Measurements from ENCODE around the gene PRDM11. TPM values are rescaled to one million over a fixed set of nuclear protein-coding genes. Genes with fewer than 3 reads are reported as not detected.

The PRDM11 gene
- total and polyA plus RNA-seq, 2 of the 8 experiments (the other 6 are each of a cell fraction or from before 2014, with no cell fraction given): 3.6 to 11.7 TPM

GRCh38 chr11:45145083-45145378 lies 1.4 kb upstream of the PRDM11 start (continued):
- TF ChIP-seq, protein P1, sequence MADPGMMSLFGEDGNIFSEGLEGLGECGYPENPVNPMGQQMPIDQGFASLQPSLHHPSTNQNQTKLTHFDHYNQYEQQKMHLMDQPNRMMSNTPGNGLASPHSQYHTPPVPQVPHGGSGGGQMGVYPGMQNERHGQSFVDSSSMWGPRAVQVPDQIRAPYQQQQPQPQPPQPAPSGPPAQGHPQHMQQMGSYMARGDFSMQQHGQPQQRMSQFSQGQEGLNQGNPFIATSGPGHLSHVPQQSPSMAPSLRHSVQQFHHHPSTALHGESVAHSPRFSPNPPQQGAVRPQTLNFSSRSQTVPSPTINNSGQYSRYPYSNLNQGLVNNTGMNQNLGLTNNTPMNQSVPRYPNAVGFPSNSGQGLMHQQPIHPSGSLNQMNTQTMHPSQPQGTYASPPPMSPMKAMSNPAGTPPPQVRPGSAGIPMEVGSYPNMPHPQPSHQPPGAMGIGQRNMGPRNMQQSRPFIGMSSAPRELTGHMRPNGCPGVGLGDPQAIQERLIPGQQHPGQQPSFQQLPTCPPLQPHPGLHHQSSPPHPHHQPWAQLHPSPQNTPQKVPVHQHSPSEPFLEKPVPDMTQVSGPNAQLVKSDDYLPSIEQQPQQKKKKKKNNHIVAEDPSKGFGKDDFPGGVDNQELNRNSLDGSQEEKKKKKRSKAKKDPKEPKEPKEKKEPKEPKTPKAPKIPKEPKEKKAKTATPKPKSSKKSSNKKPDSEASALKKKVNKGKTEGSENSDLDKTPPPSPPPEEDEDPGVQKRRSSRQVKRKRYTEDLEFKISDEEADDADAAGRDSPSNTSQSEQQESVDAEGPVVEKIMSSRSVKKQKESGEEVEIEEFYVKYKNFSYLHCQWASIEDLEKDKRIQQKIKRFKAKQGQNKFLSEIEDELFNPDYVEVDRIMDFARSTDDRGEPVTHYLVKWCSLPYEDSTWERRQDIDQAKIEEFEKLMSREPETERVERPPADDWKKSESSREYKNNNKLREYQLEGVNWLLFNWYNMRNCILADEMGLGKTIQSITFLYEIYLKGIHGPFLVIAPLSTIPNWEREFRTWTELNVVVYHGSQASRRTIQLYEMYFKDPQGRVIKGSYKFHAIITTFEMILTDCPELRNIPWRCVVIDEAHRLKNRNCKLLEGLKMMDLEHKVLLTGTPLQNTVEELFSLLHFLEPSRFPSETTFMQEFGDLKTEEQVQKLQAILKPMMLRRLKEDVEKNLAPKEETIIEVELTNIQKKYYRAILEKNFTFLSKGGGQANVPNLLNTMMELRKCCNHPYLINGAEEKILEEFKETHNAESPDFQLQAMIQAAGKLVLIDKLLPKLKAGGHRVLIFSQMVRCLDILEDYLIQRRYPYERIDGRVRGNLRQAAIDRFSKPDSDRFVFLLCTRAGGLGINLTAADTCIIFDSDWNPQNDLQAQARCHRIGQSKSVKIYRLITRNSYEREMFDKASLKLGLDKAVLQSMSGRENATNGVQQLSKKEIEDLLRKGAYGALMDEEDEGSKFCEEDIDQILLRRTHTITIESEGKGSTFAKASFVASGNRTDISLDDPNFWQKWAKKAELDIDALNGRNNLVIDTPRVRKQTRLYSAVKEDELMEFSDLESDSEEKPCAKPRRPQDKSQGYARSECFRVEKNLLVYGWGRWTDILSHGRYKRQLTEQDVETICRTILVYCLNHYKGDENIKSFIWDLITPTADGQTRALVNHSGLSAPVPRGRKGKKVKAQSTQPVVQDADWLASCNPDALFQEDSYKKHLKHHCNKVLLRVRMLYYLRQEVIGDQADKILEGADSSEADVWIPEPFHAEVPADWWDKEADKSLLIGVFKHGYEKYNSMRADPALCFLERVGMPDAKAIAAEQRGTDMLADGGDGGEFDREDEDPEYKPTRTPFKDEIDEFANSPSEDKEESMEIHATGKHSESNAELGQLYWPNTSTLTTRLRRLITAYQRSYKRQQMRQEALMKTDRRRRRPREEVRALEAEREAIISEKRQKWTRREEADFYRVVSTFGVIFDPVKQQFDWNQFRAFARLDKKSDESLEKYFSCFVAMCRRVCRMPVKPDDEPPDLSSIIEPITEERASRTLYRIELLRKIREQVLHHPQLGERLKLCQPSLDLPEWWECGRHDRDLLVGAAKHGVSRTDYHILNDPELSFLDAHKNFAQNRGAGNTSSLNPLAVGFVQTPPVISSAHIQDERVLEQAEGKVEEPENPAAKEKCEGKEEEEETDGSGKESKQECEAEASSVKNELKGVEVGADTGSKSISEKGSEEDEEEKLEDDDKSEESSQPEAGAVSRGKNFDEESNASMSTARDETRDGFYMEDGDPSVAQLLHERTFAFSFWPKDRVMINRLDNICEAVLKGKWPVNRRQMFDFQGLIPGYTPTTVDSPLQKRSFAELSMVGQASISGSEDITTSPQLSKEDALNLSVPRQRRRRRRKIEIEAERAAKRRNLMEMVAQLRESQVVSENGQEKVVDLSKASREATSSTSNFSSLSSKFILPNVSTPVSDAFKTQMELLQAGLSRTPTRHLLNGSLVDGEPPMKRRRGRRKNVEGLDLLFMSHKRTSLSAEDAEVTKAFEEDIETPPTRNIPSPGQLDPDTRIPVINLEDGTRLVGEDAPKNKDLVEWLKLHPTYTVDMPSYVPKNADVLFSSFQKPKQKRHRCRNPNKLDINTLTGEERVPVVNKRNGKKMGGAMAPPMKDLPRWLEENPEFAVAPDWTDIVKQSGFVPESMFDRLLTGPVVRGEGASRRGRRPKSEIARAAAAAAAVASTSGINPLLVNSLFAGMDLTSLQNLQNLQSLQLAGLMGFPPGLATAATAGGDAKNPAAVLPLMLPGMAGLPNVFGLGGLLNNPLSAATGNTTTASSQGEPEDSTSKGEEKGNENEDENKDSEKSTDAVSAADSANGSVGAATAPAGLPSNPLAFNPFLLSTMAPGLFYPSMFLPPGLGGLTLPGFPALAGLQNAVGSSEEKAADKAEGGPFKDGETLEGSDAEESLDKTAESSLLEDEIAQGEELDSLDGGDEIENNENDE (IDR thresholded peaks at IDR 0.05; ENCODE audit: insufficient replicate concordance, low read length): no peak
- no peak for TF ChIP-seq SP1 (IDR thresholded peaks at IDR 0.05; ENCODE audit: low read depth, low read length)
- TF ChIP-seq EP300 (IDR thresholded peaks at IDR 0.05; ENCODE audit: borderline replicate concordance in 1 of 2, low read depth in 2 of 2, low read length in 2 of 2): no peak
- TF ChIP-seq BRCA1 (IDR thresholded peaks at IDR 0.05; ENCODE audit: low read depth, low read length): no peak
- no peak for TF ChIP-seq NRF1 (IDR thresholded peaks at IDR 0.05; ENCODE audit: low read depth, low read length)
- no peak for TF ChIP-seq HDAC6 (IDR thresholded peaks at IDR 0.05; ENCODE audit: low read depth, low read length)
- TF ChIP-seq SIRT6 (IDR thresholded peaks at IDR 0.05; ENCODE audit: low read length): no peak
- no peak for TF ChIP-seq ASH2L (IDR thresholded peaks at IDR 0.05; ENCODE audit: low read length)
- no peak for TF ChIP-seq E2F6 (IDR thresholded peaks at IDR 0.05)
- no peak for TF ChIP-seq EGR1 (IDR thresholded peaks at IDR 0.05; ENCODE audit: borderline replicate concordance, low read depth, low read length)
- no peak for TF ChIP-seq SUZ12 (IDR thresholded peaks at IDR 0.05; ENCODE audit: low read length)
- no peak for TF ChIP-seq CBX5 (IDR thresholded peaks at IDR 0.05; ENCODE audit: low read depth, low read length)
- no peak for TF ChIP-seq MAFK (IDR thresholded peaks at IDR 0.05; ENCODE audit: low read depth, low read length)

Data from H1 (cell line).